GM21528 (cell line): Measurements from ENCODE around the gene POPDC2.

ENCODE experiments used
- ATAC-seq: cut with Tn5 transposase; IDR thresholded peaks from one replicate; pipeline ENCODE4 v1.9.1; 2021; ENCODE audit warnings: mild to moderate bottlenecking, moderate library complexity; ENCODE audit not compliant: unreplicated experiment, low FRiP score

POPDC2 gene

DNA sequence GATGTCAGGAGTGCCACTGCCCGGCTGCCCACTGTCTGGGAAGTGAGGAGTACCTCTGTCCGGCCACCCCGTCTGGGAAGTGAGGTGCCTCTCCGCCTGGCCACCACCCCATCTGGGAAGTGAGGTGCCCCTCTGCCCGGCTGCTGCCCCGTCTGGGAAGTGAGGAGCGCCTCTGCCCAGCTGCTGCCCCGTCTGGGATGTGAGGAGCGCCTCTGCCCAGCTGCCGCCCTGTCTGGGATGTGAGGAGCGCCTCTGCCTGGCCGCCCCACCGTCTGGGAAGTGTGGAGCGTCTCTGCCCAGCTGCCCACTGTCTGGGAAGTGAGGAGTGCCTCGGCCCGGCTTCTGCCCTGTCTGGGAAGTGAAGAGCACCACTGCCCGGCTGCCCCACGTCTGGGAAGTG lies 13.5 kb upstream of the POPDC2 start:
- no peak for ATAC-seq

DNA sequence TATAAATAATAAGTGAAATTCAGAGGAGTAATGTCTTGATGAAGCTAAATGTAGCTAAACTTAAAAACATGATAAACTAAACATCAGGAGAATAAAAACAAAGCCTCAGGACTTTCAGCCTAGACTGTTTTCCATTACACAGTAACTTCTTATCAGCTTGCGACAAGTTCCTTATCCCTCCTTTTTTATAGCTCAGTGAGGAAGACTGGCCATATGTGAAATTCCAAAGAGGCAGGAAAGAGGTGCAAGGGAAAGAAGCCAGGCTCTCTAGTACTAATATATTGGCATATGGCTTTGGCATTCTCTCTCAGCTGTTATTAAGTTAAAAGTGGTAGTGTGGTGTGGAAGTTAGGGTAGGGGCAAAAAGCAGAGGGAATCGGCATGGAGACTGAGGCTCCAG lies 12.4 kb upstream of the POPDC2 start:
- ATAC-seq: no peak

DNA sequence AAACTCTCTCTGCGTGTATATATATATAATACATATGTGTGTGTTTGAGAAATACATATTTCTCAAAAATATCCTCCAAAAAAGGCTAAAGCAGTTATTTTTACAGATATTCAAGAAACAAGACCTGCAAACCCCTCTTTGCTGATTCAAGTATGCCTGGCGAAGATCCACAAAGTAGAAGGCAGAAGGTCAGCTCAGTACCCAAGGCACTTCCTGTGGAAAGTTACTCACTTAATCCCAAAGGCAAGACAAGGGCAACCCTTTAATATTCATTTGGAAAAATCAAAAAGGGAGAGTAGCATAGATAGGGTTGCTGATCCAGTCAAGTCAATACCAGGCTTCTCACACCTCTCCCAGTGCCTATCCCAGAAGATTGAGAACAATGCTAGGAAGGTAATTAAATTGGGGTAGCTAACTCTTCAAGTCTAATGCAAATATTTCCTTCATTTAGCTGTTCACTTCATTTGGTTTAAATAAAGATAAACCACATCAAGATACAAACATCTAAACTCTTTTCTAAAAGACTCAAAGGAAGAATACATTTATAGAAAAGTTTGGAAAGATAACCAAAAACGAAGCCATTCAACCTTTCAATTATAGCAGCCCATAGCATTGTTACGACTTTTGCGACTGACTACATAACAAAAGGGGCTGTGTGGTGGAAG lies 9.6 kb upstream of the POPDC2 start:
- no peak for ATAC-seq

DNA sequence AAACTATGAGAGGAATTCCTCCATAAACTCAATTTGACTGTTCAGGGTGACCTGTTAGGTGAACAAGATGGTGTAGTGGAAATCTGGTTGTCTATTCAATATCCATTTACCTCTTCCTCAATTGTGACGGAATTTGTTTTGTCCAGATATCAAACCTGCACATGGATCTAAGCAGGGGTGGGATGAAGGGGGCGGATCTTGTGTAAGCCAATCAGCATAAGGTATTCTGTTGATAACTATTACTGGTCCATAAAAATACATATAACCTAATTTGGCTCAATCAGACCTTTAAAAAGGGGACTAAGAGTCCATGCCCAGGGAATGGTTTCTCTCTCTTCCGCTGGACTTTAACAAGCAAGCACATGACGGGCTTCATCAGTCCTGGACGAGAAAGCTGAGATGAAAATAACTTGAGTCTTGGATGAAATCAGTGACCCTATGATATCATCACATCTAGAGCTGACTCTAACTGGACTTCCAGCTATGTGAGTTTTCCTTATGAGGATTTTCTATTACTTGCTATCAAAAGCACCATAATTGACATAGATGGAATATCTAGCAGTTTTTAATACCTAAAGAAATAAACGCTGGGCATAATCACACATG lies 5.7 kb upstream of the POPDC2 start:
- ATAC-seq: no peak

DNA sequence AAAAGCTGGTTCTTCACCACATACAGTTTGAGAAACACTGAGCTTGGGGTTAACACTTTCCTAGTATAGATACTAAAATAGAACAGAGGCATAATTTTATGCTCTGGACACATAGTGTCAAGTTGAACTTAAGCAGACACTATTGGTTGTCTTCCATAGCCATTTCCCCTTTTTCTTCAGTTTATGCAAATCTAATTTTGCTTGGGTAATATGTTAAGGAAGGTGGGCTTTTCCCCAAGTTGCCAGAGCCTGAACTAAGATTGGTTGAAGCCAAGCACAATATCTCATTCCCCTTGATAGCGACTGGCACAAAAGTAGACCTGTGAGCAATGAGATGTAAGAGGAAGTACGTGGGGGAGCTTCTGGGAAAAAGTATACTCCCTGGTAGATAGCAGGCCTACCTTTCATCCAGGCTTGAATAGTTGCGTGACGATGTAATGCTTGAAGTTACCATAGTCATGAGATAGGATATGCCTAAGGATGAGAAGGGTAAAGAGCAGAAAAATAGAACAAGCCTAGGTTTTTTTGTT lies 4.5 kb upstream of the POPDC2 start:
- ATAC-seq: no peak

DNA sequence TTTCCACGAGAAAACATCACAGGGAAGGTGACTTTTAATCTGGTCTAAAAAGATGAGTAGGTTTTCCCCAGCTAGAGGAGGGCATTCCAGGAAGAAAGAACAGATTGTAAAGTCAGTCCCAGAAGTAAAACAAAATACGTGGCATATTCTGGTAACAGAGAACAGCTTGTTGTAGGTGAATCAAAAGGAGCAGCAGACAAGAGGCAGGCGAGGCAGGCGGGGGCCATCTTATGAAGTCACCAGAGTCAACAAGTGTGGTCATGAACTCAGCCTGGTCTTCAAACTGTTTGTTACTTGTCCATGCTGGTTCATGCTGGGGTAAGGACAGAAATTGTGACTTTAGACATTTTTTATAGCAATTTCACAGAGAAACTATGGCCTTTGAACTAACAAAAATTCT lies 4.0 kb upstream of the POPDC2 start:
- ATAC-seq: no peak

DNA sequence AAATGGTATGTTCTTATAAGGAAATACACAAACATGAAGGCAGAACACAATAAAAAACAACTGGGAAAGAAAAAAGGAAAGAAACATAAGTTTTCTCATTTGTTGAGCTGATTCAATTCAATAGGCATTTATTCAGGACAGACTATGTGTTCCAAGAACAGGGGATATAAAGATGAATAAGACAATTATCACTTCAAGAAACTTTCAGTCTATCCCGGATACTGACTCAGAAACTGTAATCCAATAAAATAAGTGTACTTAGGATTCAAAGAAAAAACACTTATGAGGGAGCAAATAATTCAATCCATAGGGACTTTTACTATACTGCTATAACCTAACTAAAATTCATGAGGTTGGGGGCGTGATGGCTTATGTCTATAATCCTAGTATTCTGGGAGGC lies 3.5 kb upstream of the POPDC2 start:
- no peak for ATAC-seq

DNA sequence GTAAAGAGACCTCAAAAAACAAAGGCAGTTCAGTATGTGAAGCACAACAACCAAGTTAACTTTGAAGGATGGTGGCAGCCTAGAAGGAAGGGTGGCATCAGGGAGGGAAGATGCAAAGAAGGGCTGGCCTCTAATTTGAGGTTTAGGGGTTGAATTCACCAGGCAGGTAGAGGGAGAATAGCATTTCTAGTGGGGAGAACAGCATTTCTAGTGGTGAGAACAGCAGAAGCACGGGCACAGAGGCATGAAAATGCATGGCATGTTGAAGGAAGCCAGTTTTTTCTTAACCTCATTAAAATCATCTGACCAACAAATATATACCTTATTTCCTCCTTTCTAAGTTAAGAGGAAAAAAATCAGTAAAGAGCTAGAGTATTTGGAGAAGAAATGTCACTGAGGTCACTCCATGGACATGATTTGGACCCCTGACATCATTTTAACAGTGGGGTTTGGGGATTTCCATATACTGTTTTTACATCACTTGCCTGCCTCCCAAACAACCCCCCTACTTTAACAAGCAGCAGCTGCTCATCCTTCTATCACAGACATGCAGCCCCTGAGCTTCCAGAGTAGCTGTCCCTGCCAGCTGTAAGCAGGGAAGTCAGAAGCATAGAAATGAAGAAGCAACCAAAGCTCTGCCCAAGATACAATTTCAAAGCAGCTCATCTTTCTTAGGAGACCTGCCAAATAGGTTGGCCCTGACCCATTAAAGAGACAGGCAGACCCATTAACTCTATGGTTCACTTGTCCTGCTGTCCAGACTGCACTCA lies 2.4 kb upstream of the POPDC2 start:
- ATAC-seq: no peak

DNA sequence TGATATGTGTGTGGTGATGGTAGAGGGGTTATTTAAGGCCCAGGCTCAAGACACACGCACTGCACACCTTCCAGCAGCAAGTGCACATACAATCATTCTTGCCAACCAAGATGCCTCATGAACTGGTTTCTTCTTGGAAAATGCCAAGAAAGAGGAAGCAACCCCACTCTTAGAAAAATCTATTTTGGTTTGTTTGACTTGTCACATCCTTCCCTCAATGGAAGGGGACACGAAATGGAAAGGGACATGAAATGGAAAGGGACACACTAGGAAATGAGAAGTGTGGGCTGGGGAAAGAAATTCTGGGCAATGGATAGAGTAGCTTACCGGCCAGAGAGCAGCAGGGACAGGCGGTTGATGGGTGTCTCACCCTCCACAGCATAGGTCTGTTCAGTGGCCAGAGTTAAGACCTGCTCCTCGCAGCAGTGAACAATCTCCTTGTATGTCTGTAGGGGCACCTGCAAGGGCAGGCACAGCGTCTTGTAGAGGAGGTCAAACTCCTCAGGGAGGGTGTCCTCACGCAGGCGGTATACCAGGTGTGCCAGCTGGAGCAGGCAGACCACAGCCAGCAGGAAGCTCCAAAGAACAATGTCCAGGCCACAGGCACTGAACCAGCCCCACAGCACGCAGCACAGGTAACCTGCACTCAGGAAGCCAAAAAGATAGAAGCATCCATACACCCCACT lies 640 bp downstream of the POPDC2 start:
- no peak for ATAC-seq

DNA sequence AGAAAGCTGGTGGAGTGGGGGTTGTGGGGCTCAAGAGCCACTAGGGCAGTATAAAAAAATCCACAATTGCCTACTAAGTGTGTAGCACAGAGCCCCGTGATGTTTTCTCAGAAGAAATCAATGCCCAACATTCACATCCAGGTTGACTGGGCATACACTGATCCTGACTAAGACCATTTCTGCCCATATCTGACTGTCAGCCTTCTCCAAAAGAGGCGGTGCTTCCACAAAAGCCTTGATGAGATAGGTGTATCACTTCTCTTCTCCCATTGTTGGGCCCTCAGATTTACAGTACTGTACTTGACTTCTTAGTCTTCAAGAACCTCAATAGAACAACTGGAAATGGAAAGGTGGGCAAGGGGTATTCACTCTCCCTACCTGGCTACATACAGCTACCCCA lies 1.4 kb downstream of the POPDC2 start:
- ATAC-seq: no peak

DNA sequence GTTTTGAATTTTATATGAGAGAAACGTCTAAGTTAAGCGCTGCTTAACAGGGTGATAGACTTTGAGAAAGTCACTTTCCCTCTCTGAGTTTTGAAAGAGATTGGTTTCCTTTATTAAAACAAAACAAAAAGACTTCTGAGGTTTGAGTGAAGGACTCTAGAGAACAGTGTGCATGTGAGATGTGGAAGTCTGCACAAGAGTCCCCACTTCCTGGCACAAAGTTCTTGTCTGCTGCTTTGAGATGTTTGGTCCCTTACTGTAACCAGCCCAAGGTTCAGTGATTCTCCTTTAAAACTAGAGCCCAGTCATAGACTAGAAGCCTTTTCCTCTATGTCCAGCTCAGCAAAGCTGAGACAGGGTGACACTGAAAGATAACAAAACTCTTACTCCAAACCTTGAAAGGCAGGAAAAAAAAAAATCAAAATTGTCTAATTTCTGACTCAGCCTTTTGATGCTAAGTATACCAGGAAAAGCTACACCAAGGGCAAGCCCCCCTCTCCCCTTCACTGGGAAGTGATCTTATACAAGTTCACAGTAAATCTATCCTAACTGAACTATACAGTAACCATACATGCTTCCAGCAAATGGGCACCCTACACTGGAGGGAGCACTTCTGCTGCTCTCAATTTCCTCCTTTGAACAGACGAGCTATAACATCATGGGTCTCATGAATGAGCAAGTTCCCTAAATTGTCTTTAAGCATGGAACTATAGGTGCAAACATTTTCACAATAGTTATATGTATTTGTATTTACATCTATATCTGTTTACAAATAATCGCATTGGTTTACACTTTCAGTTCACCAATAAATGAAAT lies 2.3 kb downstream of the POPDC2 start:
- peak; percentile 56 for ATAC-seq

DNA sequence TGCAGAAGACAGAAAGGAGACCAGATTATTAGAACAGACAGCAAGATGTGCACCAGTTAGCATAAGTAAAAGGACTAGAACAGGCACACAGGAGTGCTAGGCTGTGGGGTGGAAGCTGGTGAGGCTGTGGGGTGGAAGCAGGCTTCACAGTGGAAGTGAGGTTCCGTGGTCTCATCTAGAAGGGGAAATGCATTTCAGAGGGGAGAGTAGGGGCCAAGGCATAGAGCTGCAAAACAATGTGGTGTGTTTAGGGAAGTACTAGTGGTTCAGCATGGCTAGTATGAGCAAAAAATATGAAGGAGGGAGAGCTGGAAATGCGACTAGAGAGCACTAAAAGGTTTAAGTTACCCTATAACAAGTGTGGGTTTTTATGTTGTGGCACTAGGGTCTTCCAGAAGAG lies 6.5 kb downstream of the POPDC2 start:
- no peak for ATAC-seq

DNA sequence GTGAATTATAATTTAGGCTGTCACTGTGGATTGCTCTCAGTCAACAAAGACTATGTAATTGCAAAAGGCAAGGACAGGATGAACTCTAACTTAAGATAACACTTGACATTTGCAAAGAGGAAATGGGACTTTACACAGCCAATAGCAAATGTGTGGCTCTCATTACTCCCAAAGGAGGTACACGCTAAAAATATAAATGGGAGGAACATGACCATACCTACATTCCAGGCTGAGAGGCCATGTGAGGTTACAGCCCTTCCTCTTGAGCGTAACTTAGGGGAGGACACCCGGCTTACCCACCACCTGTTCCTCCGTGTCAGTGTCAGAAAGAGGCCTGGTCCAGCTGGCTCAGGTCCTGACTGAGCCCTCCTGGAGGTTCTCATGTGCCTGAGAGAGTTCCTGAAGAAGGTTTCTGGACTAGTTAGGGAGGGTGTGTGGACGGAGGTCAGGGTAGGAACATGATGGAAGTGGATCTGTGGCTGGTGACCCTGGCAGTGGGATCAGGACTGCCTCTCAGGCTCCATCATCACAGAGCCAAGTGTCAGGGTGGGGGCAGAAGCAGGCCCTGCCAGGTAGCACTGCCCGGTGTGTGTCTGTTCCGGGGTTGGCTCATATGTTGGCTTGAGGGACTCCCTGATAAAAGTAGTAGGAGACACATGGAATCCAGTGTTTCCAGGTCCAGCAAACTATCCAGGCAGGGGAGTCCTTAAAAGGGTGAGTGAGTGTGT lies 7.9 kb downstream of the POPDC2 start:
- no peak for ATAC-seq

DNA sequence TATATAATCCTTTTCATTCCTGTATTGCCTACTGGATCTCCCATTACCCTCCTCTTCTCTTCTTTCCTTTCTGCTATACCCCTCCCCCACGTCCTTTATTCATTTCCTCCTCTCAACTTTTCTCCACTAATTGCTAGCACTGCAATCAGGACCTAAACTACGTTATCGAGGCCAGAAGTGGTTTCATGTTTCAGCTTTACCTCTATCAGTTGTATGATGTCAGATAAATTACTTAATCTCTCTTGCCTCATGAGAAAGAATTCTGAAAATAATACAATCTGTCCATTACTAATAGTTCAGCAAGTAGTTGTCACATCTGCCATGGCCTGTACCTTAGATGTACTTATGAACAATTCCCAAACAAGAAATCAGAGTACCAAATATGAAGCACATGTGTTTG lies 10.6 kb downstream of the POPDC2 start:
- no peak for ATAC-seq

DNA sequence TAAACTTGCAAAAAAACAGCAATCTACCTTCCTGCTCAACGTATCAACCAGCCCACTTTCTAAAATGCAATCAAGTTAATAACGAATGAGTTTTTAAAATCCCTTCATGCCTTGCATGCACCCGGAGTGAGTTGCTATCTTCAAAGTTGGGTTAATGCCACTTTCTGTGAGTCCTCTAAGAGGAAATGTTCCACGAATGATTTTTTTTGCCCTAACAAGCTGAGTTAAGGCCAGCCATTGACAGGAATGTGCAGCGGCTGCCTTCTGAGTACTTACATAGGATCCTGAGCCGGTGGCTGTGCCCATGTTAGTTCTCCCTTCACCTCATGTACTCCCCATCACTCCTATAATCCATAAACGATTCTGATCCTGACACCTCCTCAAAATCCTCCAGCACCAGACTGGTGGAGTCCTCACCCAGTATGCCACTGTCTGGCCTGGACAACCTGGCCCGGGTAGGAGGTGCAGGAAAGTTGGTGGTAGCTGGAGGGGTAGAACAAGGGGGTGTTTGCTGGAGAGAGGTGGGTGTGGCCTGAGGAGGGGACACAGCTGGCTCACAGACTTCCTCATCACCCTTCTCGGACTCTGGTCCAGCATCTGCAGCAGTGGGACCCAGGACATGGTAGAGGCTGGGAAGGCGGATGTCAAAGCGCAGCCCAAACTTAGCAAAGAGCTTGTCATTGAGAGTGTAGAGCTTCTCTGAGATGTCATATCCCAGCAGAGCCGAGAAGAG lies 12.4 kb downstream of the POPDC2 start:
- ATAC-seq: no peak

DNA sequence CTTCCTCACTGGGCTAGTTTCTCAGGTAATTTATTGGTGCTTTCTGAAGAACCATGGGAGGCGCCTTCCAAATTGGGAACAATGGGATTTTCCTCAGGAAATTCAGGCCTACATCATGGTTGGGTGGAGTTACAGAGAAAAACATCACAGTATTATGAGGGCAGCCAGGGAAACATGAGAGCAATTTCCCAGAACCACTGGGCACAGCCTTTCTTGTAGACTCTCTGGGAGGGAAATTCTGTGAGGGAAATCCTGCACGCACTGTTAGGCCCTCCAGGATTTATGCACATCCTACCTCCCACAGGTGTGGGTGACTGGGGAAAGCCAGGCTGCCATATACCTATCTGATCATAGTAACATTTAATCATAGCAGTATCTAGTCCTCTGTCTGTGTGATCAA lies 13.2 kb downstream of the POPDC2 start:
- no peak for ATAC-seq

DNA sequence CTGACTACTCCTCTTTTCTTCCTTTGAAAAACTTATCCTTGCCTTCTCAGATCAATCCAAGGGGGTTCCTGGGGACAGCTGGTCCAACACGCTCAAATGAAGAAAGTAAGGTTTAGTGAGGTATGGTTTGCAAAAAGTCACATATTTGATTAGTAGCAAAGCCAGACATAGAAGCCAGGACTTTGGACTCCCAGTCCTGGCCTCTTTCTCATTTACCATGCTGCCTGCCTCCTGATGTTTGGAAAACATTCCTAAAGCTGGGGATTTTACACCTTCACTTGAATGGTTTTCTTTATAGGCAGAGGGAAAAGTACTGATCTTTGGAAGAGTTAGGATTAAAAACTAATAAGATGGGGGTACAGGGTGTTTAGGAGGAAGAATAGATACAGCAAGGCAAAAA lies 14.6 kb downstream of the POPDC2 start:
- ATAC-seq: no peak

DNA sequence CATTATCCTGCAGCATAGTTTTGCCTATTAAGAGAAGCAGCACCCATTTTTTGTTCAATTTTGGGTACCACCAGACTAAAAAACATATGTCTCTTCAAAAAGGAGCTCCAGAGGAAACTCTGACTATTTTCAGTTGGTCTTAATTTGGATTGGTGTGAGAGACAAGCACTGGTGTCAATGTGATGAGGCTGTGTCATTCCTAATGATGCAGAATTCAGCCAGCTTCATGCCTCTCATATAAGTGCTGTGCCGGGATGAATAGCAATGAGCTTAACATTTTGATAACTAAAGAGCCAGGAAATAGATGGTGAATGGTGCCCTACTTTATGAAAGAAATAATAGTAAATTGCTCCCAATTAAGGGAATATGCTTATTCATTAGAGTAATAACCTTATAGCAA lies 15.9 kb downstream of the POPDC2 start:
- no peak for ATAC-seq

DNA sequence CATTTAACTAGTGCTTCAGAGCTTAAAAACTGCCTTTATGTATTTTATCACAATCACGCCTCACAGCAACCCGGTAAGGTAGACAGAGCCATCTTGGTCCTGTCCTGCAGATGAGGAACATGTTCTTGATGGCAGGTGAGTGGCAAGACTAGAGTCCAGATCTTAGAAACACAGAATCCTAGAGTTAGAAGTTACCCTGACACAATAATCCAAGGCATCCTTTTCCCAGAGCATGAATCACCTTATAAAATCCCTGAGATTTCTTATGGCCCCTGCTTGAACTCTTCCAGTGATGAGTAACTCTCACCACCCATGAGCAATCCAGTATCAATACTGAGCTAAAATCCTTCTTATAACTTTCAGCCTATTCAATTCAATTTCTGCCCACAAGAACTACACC lies 16.9 kb downstream of the POPDC2 start:
- no peak for ATAC-seq
